ENCODE measurements around the gene ANK3. TPM values are rescaled to one million over a fixed set of nuclear protein-coding genes. Genes with fewer than 3 reads are reported as not detected.

Gene ANK3
- total RNA-seq, 1 donor from 2014 or later, result 35.1 TPM

GRCh38 chr10:60323162-60323561 is 66.5 kb downstream of the ANK3 start:
- DNase-seq (ENCODE audit: low spot score), result no peak
- TF ChIP-seq CTCF (IDR thresholded peaks at IDR 0.05), result no peak
- H3K27me3 Mint-ChIP-seq (ENCODE audit: low read depth), result no peaks in the 10 kb centered on the region
- H3K4me1 Mint-ChIP-seq (ENCODE audit: low read depth), result no peaks in the 10 kb centered on the region
- H3K27ac Mint-ChIP-seq (ENCODE audit: unreplicated experiment), result no peak overlapping the region
- peaks cover 2% of the 10 kb centered on the region for H3K36me3 Mint-ChIP-seq (ENCODE audit: low read depth)
- no peaks in the 10 kb centered on the region for H3K9me3 Mint-ChIP-seq (ENCODE audit: low read depth)
- no peak overlapping the region for H3K4me3 Mint-ChIP-seq (ENCODE audit: unreplicated experiment)

GRCh38 chr10:60320666-60321065 is 69.0 kb downstream of the ANK3 start:
- H3K4me1 Mint-ChIP-seq (ENCODE audit: low read depth), result no peaks in the 10 kb centered on the region
- no peak overlapping the region for H3K27ac Mint-ChIP-seq (ENCODE audit: unreplicated experiment)
- no peaks in the 10 kb centered on the region for H3K9me3 Mint-ChIP-seq (ENCODE audit: low read depth)

GRCh38 chr10:60316029-60316428 is 73.6 kb downstream of the ANK3 start:
- H3K4me3 Mint-ChIP-seq (ENCODE audit: unreplicated experiment), result no peak overlapping the region
- no peaks in the 10 kb centered on the region for H3K27me3 Mint-ChIP-seq (ENCODE audit: low read depth)
- DNase-seq (ENCODE audit: low spot score), result no peak
- H3K9me3 Mint-ChIP-seq (ENCODE audit: low read depth), result no peaks in the 10 kb centered on the region
- peaks cover 26% of the 10 kb centered on the region for H3K4me1 Mint-ChIP-seq (ENCODE audit: low read depth)
- no peak overlapping the region for H3K27ac Mint-ChIP-seq (ENCODE audit: unreplicated experiment)
- no peak for TF ChIP-seq CTCF (IDR thresholded peaks at IDR 0.05)
- H3K36me3 Mint-ChIP-seq (ENCODE audit: low read depth), result no peaks in the 10 kb centered on the region

More at GRCh38 chr10:60320666-60321065, 69.0 kb downstream of the ANK3 start:
- H3K27me3 Mint-ChIP-seq (ENCODE audit: low read depth), result no peaks in the 10 kb centered on the region
- no peak for DNase-seq (ENCODE audit: low spot score)
- no peak overlapping the region for H3K4me3 Mint-ChIP-seq (ENCODE audit: unreplicated experiment)
- H3K36me3 Mint-ChIP-seq (ENCODE audit: low read depth), result peaks cover under 1% of the 10 kb centered on the region
- TF ChIP-seq CTCF (IDR thresholded peaks at IDR 0.05), result no peak

- no peak for DNase-seq (ENCODE audit: low spot score)
- no peak overlapping the region for H3K4me3 Mint-ChIP-seq (ENCODE audit: unreplicated experiment)
- H3K4me1 Mint-ChIP-seq (ENCODE audit: low read depth), result peaks cover 28% of the 10 kb centered on the region
- no peaks in the 10 kb centered on the region for H3K9me3 Mint-ChIP-seq (ENCODE audit: low read depth)
- no peaks in the 10 kb centered on the region for H3K27me3 Mint-ChIP-seq (ENCODE audit: low read depth)
- no peak for TF ChIP-seq CTCF (IDR thresholded peaks at IDR 0.05)
- H3K36me3 Mint-ChIP-seq (ENCODE audit: low read depth), result no peaks in the 10 kb centered on the region
- H3K27ac Mint-ChIP-seq (ENCODE audit: unreplicated experiment), result no peak overlapping the region
These were observed 74.4 kb downstream of the ANK3 start for GRCh38 chr10:60315311-60315710.

- H3K4me1 Mint-ChIP-seq (ENCODE audit: low read depth), result peaks cover 28% of the 10 kb centered on the region
- no peak for TF ChIP-seq CTCF (IDR thresholded peaks at IDR 0.05)
- H3K4me3 Mint-ChIP-seq (ENCODE audit: unreplicated experiment), result no peak overlapping the region
- no peaks in the 10 kb centered on the region for H3K27me3 Mint-ChIP-seq (ENCODE audit: low read depth)
- H3K27ac Mint-ChIP-seq (ENCODE audit: unreplicated experiment), result no peak overlapping the region
- no peaks in the 10 kb centered on the region for H3K9me3 Mint-ChIP-seq (ENCODE audit: low read depth)
- no peak for DNase-seq (ENCODE audit: low spot score)
- no peaks in the 10 kb centered on the region for H3K36me3 Mint-ChIP-seq (ENCODE audit: low read depth)
These were observed 75.4 kb downstream of the ANK3 start for GRCh38 chr10:60314069-60314940.
